GM10266 (cell line): ENCODE measurements around the gene EML5.
A peak's percentile ranks its signal among the peaks of the same experiment; 100 is the strongest.

ENCODE experiments used
- DNase-seq: peaks from one replicate; pipeline ENCODE4 v3.0.0; 2012; ENCODE audit errors: extremely low spot score
- CTCF ChIP-seq: IDR thresholded peaks from 2 replicates; pipeline ENCODE4 v1.5.1; 2012; ENCODE audit warnings: mild to moderate bottlenecking, low read depth; ENCODE audit not compliant: control insufficient read depth, insufficient read depth; ENCODE audit errors: missing control alignments

The EML5 gene

DNA sequence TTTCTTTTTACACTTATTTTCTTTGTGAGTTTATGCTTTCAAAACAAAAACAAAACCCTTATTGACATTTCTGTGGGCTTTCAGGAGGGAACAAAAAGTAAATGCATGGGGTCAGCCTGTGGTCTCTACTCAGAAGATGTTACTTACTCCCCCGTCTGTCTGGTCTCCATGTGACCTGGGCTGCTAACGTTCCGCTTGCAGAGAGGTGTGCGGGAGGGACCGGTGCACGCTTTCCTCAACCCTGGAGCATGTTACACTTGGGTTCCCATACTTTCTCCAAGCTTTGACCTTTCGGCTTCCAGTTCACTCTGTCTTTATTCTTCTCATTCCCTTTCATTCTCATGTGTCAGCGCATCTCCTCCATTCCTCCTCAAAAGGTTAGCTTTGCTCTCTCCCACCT is 193.4 kb downstream of the EML5 start:
- peak; percentile 24 for DNase-seq
- no peak for TF ChIP-seq CTCF

DNA sequence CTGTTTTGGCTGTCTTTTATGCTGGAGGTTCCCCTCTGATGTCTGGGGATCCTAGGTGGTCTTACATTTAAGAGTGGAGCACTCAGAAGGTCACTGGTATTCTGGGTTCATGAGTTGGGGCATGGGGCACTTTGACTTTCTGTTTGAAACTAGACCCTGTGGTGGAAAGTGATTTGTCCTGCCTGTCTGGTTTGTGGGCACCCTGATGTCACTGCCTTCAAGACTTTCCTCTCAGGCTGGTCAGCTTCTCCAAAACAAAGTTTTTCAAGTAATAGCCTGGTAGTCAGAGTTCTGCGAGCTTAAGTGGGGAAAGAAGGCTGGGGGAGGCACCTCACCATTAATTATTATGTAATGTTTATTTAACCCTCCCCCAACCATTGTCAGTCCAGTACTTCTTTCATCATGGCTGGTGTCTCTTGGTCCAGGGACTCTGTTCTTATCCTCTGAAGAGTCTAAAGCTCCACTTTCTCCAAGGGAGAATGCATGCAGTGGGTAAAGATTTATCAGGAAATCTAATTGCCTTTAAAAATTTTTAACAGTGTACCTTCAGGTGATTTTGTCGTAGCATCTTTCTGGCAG is 194.6 kb downstream of the EML5 start:
- no peak for TF ChIP-seq CTCF
- DNase-seq, result no peak

DNA sequence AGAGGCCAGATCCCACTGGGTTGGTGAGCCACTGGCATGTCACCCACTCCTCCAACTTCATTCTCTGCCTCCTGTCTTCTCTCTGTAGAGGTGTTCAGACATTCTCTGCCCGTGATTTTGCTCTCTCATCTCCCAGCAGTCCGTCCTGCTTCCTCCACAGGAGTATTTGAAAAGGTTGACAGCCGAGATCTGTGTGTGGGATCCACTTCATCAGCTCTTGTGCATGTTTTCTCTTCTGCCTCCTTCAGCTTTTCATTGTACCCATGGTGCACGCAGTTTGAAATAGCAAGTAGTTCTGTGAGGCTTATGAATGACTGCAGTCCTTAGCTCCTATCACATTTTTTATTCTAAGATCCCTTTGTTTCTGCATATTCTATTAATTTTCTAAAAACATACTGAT is 195.2 kb downstream of the EML5 start:
- no peak for TF ChIP-seq CTCF
- DNase-seq, result no peak

GRCh38 chr14:88597038-88597437 is 195.7 kb downstream of the EML5 start:
- no peak for TF ChIP-seq CTCF
- no peak for DNase-seq

DNA sequence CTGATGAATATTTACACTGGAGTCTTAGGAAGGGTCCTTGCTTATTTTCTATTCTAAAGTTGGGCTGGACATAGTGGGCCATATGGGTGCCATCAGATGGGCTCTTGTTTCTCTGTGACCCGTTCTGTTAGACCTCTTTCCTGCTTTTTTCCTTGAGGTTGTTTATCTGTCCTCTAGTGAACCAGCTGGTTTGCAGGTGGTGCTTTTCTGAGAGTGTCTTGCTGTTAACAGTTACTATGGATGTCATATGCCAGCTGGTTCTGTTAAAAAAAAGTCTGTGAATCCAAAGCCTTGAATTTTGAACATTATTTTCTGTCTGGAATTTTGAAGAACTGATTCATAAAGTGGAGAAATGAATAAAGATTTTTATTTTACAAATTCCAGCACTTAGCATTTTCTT is 200.7 kb downstream of the EML5 start:
- no peak for DNase-seq
- TF ChIP-seq CTCF, result no peak

DNA sequence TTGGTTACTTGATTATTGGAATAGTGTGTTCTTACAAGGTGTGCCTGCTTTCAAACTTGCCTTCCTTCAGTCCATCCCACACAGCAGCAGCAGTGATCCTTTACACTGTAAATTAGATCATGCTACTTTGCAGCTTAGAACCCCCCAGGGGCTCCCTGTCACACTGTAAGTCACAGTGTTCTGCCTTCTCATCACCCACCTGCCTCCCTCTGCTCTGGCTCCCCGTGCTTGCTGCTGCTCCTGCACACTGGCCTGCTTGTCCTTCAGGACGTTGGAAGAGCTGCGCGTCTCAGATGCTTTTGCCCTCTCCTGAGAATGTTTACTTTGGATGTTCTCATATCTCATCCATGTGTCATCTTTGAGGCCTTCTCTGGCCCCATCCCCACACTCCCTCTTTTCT is 202.6 kb downstream of the EML5 start:
- no peak for DNase-seq
- TF ChIP-seq CTCF, result no peak

DNA sequence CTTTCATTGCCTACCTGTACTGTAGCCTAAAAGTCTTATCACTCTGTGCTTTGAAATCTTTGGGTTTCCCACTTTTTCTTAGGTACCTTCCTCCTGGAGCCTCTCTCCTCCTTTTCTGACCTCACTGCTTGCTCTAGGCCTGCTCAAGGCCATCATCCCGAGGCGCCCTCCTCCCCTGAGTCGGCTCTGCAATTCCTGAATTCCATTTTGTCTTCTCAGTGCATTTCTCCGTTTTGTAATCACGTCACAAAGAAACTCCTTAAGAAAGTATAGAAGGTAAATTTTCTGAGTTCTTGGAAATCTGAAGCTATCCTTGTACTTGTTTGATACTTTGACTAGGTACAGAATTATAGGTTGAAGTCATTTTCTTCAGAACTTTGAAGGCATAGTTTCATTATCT is 204.7 kb downstream of the EML5 start:
- DNase-seq, result no peak
- no peak for TF ChIP-seq CTCF
